Measurements from ENCODE around the gene GPAT2. TPM values are rescaled to one million over a fixed set of nuclear protein-coding genes. Genes with fewer than 3 reads are reported as not detected.
"Not testable (repeated sequence)": the region's sequence is repeated elsewhere in the genome, so short reads cannot be mapped to it uniquely, and the experiment has no call there.

GPAT2 gene
- polyA plus RNA-seq, 3 donors, result 0.44 to 1.6 (median 0.94) TPM

DNA sequence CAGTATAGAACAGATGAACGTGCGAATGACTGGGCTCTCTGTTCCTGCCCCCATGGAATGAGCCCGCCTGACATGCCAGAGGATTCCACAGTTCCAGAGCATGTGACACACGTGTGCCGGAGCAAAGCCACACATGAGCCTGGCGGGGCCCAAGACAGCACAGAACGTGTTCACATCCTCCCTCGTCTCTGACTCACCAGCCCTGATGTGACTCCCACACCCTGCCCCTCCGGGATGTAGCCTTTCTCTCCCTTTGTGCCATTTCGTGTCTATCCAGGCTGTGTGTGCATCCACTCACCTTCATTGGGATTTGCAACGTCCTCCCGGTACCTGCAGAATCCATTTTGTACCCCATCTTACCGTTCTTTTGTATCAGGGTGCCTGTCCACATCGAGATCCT, 838 bp upstream of the GPAT2 start:
- H3K9ac ChIP-seq (ENCODE audit: insufficient read depth, low read length, poor library complexity, severe bottlenecking); H2AFZ ChIP-seq (ENCODE audit: insufficient read depth, low read depth, low read length, poor library complexity, severe bottlenecking); DNase-seq; H4K20me1 ChIP-seq (ENCODE audit: insufficient read depth, low read length); H3K4me3 ChIP-seq (replicated peaks in 1 of 3; ENCODE audit: low read depth in 2 of 3, low read length in 3 of 3); H3K4me1 Mint-ChIP-seq; H3K4me2 ChIP-seq (replicated peaks; ENCODE audit: extremely low read depth, low read length, poor library complexity, severe bottlenecking); H3K79me2 ChIP-seq (ENCODE audit: insufficient read depth, low read length); H3K9me3 ChIP-seq (replicated peaks in 1 of 2; ENCODE audit: control insufficient read depth in 1 of 2, insufficient read depth in 1 of 2, low read length in 2 of 2); H3K9me3 Mint-ChIP-seq; H3K27ac Mint-ChIP-seq; intact Hi-C loops (cut with micrococcal nuclease); H3K36me3 ChIP-seq (replicated peaks in 1 of 2; ENCODE audit: control insufficient read depth in 1 of 2, insufficient read depth in 2 of 2, low read length in 2 of 2); H3K27me3 ChIP-seq (ENCODE audit: control insufficient read depth in 2 of 2, insufficient read depth in 2 of 2, low read length in 2 of 2); H3K4me3 Mint-ChIP-seq; H3K27me3 Mint-ChIP-seq (ENCODE audit: low read depth in 3 of 3); H3K36me3 Mint-ChIP-seq; H3K4me1 ChIP-seq (ENCODE audit: control insufficient read depth in 1 of 2, insufficient read depth in 2 of 2, low read length in 2 of 2); H3K27ac ChIP-seq (ENCODE audit: low read depth in 1 of 2, low read length in 2 of 2): not testable (repeated sequence)
- WGBS (ENCODE audit: insufficient coverage), result no CpG with 5 or more reads among the region's 14 CpGs

DNA sequence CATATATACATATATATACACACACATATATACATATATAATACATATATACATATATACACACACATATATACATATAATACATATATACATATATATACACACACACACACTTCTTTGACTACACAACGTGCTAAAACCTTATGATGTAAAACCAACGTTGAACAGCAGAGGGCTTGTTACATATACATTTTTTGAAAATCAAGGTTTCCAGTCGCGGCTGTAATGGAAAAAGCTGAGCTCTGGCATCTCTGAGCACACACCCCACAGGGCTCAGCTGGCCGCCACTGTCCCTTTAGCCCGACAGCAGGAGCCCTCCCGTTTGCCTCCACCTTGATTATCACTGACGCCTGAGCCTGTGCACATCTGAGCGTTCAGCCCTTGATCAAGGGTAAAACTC, 719 bp downstream of the GPAT2 start:
- intact Hi-C loops (cut with micrococcal nuclease); H3K27me3 ChIP-seq (ENCODE audit: control insufficient read depth in 2 of 2, insufficient read depth in 2 of 2, low read length in 2 of 2); H3K4me1 ChIP-seq (ENCODE audit: control insufficient read depth in 1 of 2, insufficient read depth in 2 of 2, low read length in 2 of 2); H3K4me3 ChIP-seq (replicated peaks in 1 of 3; ENCODE audit: low read depth in 2 of 3, low read length in 3 of 3); H3K36me3 Mint-ChIP-seq; H4K20me1 ChIP-seq (ENCODE audit: insufficient read depth, low read length); H3K4me1 Mint-ChIP-seq; H3K79me2 ChIP-seq (ENCODE audit: insufficient read depth, low read length); H3K27ac ChIP-seq (ENCODE audit: low read depth in 1 of 2, low read length in 2 of 2); H3K9me3 ChIP-seq (replicated peaks in 1 of 2; ENCODE audit: control insufficient read depth in 1 of 2, insufficient read depth in 1 of 2, low read length in 2 of 2); H3K36me3 ChIP-seq (replicated peaks in 1 of 2; ENCODE audit: control insufficient read depth in 1 of 2, insufficient read depth in 2 of 2, low read length in 2 of 2); H3K9me3 Mint-ChIP-seq; H3K4me2 ChIP-seq (replicated peaks; ENCODE audit: extremely low read depth, low read length, poor library complexity, severe bottlenecking); H3K9ac ChIP-seq (ENCODE audit: insufficient read depth, low read length, poor library complexity, severe bottlenecking); H2AFZ ChIP-seq (ENCODE audit: insufficient read depth, low read depth, low read length, poor library complexity, severe bottlenecking); H3K27me3 Mint-ChIP-seq (ENCODE audit: low read depth in 3 of 3); H3K4me3 Mint-ChIP-seq; DNase-seq; H3K27ac Mint-ChIP-seq: not testable (repeated sequence)
- WGBS (ENCODE audit: insufficient coverage), result no CpG with 5 or more reads among the region's 9 CpGs

- intact Hi-C loops (cut with micrococcal nuclease), result loop anchor here in 1 of 2 donors (10.0 kb wide), 2 partner anchors 87 to 147 kb away; partner anchors contain the start of gene ADRA2B
- not testable (repeated sequence) for H3K27me3 Mint-ChIP-seq (ENCODE audit: low read depth in 3 of 3)
- no CpG with 5 or more reads among the region's 16 CpGs for WGBS (ENCODE audit: insufficient coverage)
Observed at GRCh38 chr2:96027725-96028325, 6.9 kb downstream of the GPAT2 start.

DNA sequence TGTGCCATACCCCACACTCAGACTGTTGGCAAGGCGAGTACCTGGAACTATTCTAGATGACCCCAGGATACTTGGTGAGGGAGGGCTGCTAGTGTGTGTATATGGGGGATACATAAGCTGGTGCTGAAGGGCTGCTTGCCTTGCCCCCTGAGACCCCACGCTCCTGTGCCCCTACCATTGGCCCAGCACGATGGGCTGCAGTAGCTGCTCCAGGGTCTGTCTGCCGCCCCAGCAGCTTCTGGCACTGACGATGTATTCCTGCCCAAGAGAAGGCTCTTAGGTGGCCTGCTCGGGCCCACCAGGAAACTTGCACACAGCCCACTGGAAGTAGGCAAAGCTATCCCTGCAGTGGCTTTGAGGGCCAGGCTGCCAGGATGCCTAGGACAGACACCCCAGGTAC, 9.0 kb downstream of the GPAT2 start:
- H3K9me3 Mint-ChIP-seq; H4K20me1 ChIP-seq (ENCODE audit: insufficient read depth, low read length); H3K9me3 ChIP-seq (replicated peaks in 1 of 2; ENCODE audit: control insufficient read depth in 1 of 2, insufficient read depth in 1 of 2, low read length in 2 of 2); H3K36me3 ChIP-seq (replicated peaks in 1 of 2; ENCODE audit: control insufficient read depth in 1 of 2, insufficient read depth in 2 of 2, low read length in 2 of 2); H2AFZ ChIP-seq (ENCODE audit: insufficient read depth, low read depth, low read length, poor library complexity, severe bottlenecking); H3K4me1 ChIP-seq (ENCODE audit: control insufficient read depth in 1 of 2, insufficient read depth in 2 of 2, low read length in 2 of 2); H3K27ac Mint-ChIP-seq; H3K79me2 ChIP-seq (ENCODE audit: insufficient read depth, low read length); H3K4me1 Mint-ChIP-seq; DNase-seq; H3K27me3 Mint-ChIP-seq (ENCODE audit: low read depth in 3 of 3); H3K4me3 ChIP-seq (replicated peaks in 1 of 3; ENCODE audit: low read depth in 2 of 3, low read length in 3 of 3); H3K27ac ChIP-seq (ENCODE audit: low read depth in 1 of 2, low read length in 2 of 2); H3K4me3 Mint-ChIP-seq; H3K36me3 Mint-ChIP-seq; H3K9ac ChIP-seq (ENCODE audit: insufficient read depth, low read length, poor library complexity, severe bottlenecking); H3K4me2 ChIP-seq (replicated peaks; ENCODE audit: extremely low read depth, low read length, poor library complexity, severe bottlenecking); H3K27me3 ChIP-seq (ENCODE audit: control insufficient read depth in 2 of 2, insufficient read depth in 2 of 2, low read length in 2 of 2): not testable (repeated sequence)
- WGBS (ENCODE audit: insufficient coverage), result 100% methylated on average over 2 of the region's 6 CpGs
- intact Hi-C loops (cut with micrococcal nuclease), result loop anchor here in 1 of 2 donors (10.0 kb wide), 2 partner anchors 89 to 149 kb away; partner anchors contain the start of gene ADRA2B

More at GRCh38 chr2:96027725-96028325, 6.9 kb downstream of the GPAT2 start:
- H3K4me1 ChIP-seq (ENCODE audit: control insufficient read depth in 1 of 2, insufficient read depth in 2 of 2, low read length in 2 of 2); H3K9me3 ChIP-seq (replicated peaks in 1 of 2; ENCODE audit: control insufficient read depth in 1 of 2, insufficient read depth in 1 of 2, low read length in 2 of 2); DNase-seq; H3K36me3 Mint-ChIP-seq; H3K4me3 ChIP-seq (replicated peaks in 1 of 3; ENCODE audit: low read depth in 2 of 3, low read length in 3 of 3); H3K9me3 Mint-ChIP-seq; H3K36me3 ChIP-seq (replicated peaks in 1 of 2; ENCODE audit: control insufficient read depth in 1 of 2, insufficient read depth in 2 of 2, low read length in 2 of 2); H4K20me1 ChIP-seq (ENCODE audit: insufficient read depth, low read length); H3K4me2 ChIP-seq (replicated peaks; ENCODE audit: extremely low read depth, low read length, poor library complexity, severe bottlenecking); H3K79me2 ChIP-seq (ENCODE audit: insufficient read depth, low read length); H3K4me1 Mint-ChIP-seq; H3K27ac Mint-ChIP-seq; H3K4me3 Mint-ChIP-seq; H3K9ac ChIP-seq (ENCODE audit: insufficient read depth, low read length, poor library complexity, severe bottlenecking); H3K27me3 ChIP-seq (ENCODE audit: control insufficient read depth in 2 of 2, insufficient read depth in 2 of 2, low read length in 2 of 2); H3K27ac ChIP-seq (ENCODE audit: low read depth in 1 of 2, low read length in 2 of 2); H2AFZ ChIP-seq (ENCODE audit: insufficient read depth, low read depth, low read length, poor library complexity, severe bottlenecking): not testable (repeated sequence)
